Right forelimb (tissue), 1 donor: Measurements from ENCODE around the gene KCP.
A peak's percentile ranks its signal among the peaks of the same experiment; 100 is the strongest.

ENCODE experiments used
- DNase-seq: peaks from one replicate; pipeline ENCODE4 v3.0.0-alpha.2; 2018

The KCP gene

DNA sequence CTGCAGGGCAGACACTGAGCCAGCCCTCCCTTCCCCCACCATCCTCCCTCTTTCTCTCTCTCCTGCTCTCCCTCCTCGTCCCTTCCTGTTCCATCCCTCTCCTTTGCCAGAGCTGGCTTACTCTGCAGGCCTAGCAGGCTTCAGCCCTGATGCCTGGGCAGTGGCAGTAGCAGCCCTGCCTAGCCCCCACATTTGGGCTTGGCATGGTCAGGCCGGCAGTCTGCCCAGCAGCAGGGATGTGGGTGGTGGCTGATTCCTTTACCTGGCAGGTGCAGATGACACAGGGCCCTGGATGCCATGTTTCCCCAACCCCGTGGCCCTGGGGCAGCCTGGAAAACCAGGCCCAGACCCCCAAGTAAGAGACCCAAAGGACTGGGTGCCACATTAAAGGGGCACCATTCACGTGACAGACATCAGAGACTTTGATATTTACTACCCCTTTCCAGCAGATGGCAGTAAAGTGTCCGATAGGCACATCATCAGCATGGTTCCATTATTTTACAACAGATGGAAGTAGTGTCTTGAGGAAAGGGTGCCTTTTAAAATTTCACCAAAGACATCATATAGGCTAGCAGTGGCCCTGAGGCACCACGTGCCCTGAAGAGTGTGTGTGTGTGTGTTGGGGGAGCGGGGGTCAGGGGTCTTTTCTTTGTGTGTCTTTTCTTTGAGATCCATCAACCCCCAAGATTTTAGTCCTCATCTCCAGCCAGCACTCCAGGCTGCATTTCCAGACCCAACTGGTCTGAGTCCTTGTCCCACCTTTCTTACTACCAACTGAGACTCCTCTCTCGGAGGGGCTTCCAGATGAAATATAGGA lies 5.9 kb downstream of the KCP start:
- DNase-seq = no peak

DNA sequence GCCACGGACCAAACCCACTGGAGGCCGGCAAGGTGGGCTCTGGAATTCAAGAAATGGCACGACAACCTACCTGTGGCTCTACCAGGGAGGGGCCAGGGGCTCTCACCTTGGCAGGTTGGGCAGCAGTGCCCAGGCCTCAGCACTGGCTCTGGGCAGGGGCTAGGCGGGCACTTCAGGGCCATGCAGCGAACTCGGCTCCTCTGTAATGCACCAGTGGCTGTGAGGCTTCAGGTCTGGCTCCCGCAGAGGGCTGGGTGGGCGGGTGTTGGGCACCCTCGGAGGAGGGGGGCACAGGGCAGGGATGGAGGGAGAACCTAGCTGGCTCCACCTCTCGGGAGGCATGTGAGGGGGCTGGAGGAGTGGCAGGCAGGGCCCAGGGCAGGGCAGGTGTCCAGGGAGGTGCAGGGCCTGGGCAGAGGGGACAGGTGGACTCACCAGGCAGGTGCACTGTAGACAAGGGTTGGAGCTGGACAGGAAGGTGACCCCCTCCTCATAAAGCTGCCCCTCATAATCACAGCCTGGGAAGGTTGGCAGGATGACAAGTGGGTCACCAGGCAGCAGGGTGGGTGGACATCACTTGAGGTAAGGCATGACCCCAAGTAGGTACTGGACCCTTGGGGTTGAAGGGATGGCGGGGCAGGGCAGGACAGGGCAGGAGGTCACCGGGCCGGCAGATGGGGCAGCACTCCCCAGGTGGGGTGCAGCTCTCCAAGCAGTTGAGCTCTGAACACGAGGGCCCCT lies 6.7 kb downstream of the KCP start:
- DNase-seq = no peak

DNA sequence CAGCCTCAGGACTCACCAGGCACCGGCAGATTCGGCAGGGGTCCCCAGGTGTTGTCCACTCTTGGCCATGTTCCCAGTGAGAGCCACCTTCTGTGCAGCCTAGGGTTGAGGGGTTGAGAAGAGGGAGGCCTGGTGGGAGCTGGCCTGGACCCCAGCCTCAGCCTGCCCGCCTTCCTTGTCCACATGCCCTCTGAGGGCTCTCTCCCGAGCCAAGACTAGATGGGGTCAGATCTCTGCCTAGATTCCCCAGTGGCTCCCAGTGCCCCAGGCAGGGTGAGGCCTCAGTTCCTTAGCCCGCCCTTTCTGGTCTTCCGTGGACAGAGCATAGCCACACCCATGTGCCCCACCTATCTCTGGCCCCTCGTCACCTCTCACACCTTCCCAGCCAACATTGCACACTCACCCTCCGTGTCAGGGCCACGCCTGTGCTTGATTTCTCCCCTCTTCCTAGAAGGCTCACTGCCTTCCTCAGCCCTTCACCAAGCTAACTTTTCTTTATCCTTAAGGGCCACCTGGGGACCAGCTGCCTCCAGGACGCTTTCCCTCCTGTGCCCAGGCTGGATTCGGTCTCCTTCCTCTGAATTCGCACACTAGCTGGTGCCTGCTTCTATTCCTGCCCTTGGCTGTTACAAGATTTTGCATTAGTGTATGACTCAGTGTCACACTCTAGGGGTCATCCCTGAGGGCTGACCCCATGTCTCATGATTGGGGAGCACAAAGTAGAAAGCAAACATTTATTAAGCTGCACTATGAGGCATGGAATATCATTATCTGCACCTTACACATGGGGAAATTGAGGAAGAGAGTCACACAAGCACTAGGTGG lies 7.5 kb downstream of the KCP start:
- no peak for DNase-seq

DNA sequence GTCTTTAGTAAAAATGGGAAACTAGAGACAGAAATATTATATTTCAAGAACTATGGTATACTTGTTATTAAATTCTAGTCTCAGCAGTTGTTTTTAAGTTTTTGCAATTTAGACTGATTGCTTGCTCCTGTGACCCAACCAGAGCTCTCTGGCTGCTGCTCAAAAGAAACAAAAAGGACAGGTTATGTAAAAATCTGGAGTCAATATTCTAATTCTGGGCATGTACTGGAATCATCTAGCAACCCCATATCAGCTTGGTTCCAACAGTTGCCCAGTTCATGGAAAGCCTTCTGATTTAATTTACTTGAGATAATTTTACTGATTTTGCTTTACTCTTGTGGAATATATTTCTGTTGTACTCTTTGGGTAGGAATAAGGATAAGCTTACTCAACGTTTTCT lies 10.3 kb downstream of the KCP start:
- DNase-seq = no peak

DNA sequence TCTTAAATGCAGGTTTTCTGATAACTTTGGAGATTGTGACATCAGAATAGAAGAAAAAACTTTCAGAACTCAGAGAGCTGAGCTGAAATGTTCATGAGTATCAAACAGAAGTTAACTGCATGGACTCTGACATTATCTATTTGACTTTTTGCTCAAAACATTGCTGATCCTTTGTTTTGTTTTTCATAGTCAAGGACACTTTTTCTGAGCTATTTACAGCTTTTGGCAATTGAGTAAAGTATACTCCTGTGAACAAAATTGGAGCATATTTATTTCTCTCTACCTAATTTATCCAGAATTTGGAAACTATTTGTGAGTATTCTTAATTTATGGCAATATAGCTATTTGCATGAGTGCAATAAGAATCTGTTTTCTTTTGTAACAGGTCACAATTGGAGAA lies 11.1 kb downstream of the KCP start:
- DNase-seq = no peak

DNA sequence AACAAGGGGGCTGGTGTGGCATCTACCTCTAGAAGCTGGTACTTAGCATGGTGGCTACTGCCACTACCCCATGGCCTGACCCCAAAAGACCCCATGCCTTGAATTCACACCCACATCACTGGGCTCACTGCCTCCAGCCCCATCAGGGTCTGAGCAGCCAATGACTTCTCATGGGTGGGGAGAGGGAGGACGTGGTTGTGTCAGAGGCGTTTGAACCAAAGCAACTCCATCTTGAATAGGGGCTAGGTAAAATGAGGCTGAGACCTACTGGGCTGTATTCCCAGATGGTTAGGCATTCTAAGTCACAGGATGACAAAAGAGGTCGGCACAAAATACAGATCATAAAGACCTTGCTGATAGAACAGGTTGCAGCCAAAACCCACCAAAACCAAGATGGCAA lies 15.2 kb downstream of the KCP start:
- DNase-seq = no peak

DNA sequence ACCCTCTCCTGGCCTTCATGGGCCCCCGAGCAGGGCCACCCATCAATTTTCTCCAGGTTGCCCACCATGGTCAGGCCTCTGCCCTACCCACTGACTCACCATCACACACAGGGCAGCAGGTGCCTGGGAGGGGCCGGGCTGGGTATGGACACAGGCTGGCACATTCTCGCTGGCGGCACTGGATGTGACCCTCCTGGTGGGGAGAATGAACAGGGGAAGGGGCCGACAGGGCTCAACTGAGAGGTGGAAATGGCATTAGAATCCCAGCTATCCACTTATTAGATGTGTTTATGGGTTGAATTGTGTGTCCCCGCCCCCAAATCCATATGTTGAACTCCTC lies 16.4 kb downstream of the KCP start:
- DNase-seq = peak; percentile 42

DNA sequence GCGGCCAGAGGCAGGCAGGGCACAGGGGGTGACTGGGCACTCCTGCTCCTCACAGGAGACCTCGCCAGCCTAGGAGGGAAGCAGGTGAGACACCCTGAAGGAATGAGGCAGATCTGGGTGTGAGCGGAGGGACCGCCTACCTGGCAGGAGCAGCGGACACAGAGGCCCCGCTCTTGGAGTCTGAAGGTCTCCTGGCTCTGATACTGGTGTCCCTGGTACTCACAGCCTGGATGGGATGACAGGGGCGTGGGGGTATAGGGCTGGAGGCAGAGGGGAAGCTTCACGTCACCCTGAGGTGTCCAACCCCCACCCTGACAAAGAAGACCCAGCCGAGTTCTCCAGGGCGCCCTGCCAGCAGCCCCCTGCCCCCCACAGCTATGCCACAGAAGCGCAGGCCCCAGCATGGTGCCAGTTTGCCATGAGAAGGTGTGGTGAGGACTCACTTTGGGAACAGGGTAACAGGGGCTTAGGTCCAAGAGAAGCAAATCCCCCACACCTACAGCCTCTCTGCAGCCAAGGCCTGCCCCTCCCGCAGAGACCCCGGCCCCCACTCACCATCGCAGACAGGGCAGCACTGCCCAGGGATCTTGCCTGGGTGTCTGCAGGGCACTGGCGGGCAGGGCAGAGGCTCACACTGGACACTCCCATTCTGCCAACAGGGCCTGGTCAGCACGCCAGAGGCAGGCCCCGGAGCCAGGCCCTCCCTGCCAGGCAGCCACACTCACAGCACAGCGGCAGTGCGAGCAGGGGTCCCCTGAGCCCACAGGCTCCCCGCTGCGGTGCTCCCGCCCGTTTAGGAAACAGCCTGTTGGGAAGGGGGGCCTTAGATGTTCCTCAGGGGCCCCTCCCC lies 17.0 kb downstream of the KCP start:
- DNase-seq = peak; percentile 30

DNA sequence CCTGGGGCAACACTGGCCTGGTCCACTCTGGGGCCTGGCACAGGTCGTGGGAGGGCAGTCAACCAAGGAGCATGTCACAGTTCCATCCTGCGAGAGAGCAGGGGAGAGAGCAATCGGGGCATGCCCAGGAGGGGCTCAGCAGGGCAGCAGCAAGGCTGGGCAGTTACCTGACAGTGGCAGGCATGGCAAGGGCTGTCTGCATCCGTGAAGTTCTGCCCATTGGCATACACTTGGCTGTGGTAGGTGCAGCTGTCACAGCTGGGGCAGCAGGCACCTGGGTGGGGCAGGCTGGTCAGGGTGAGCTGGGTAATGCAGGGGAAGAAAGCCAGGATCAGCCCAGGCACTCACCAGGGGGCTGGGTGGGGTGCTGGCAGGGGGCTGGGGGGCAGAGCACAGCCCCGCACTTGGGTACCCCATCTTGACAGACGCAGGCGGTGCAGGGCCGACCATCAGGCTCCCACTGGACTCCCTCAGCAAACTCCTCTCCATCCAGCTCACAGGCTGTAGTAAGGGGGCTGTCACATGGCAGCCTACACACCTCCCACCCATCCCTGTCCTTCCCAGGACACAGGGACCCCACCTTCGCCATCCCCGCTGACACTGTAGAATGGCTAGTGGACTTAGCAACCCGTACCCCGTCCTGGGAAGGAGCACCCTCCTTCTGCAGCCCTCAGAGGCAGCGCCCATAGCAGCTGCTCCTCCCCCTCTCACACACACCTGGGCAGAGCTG lies 17.8 kb downstream of the KCP start:
- peak; percentile 38 for DNase-seq

DNA sequence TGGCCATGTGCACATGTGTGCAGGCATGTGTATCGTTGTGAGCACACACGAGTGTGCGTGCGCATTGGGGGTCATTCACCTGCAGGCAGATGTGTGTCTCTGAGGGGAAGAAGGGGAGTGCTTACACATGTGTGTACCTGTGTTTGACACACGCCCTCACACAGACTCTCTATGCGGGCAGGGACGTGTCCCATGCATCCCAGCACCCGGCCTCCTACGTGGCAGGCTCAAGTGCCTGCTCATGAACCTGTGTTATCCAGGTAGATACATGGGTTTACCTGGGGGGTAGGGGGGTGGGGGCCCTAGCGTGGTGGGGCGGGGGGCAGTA lies 18.6 kb downstream of the KCP start:
- no peak for DNase-seq

DNA sequence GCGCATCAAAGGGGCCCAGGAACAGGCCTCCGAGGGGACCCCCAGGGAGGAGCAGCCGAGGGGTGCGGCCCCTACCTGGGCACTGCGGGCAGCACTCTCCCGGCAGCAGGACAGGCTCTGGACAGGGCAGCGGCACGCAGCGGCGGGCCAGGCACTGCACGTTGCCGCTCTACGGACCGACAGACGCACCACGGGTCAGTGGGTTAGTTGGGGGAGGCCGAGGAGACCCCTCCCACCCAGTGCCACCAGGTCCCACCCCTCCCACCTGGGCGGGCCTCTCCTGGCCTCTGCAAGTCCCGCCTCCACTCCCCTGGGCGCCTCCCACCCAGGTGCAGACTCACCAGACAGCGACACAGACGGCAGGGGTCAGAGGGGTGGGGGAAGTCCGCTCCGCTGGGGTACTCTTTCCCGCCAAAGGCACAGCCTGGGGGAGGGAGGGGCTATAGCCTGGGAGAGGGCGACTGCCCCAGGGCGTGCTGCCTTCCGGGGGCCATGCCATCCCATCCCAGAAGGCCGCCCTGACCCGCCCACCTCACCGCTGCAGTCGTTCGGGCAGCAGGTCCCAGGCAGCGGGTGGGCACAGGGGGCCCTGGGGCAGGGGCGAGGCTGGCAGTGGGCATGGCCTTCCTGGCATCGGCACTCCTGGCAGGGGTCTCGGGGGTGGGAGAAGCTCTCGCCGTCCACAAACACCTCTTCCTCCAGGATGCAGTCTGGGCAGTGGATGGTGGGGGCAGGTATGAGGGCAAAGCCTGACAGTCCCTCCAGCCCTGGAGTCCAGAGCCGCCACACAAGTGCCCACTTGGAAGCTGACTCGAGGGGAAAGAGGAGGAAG lies 19.2 kb downstream of the KCP start:
- DNase-seq = peak; percentile 42

DNA sequence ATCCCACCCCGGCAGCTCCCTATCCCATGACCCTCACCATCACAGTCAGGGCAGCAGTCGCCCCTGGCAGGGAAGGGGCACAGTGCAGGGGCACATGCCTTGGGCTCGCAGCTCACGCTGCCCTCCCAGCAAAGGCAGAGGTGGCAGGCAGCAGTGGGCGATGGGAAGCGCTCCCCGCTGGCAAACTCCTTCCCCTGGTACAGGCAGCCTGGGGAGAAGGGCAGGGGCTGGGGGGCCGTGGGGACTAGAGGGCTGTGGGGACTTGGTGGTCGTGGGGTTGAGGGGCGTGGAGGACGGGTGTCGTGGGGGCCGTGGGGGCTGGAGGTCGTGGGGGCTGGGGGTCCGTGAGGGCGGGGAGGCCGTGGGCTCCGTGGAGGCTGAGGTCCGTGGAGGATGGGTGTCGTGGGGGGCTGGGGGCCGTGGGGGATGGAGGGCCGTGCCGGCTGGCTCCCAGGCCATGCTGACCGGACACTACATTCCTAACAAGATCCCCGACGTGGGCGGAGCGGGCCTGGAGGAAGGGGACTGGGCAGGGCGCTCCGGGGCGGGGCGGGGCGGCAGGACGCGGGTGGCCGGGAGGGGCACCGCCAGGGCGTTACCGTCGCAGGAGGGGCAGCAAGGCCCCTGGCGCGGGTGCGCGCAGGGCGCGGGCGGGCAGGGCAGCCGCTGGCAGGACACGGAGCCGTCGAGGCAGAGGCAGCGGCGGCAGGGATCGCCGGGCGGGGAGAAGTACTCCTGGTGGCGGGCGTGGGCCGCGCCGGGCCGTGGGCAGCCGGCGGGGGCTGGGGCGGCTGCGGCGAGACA lies 20.0 kb downstream of the KCP start:
- peak; percentile 47 for DNase-seq

DNA sequence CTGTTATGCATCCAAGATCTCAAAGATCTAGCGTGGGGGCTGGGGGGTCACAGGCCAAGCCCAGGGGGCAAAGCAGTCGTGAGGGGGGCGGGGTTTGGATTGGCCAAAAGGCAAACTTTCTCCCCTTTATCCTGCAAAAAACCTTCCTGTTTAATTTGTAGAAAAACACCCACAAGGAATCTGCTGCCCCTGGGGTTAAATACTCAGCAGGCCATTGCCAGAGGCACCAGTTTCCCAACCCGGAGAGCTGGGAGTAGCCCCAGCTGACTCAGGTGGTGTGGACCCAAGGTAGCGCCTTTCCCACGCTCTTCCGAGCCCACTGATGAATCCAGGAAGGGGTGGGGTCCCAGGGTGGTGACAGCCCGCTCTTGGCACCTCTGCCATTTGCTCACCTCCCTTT lies 21.4 kb downstream of the KCP start:
- DNase-seq = peak; percentile 10

DNA sequence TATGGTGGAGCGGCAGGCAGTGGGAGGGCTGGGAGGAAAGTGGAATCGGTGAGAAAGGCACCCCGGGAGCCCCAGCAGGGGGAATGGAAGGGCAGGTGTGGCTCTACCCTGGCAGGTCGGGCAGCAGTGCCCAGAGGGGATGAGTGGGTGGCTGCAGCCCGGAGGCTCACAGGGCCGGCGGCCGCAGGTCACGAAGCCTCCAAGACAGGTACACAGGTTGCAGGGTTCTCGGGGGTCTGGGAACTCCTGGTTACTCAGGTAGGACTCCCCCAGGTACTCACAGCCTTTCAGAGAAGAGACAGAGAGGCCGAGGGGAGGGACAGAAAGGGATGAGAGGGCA lies 21.8 kb downstream of the KCP start:
- DNase-seq = peak; percentile 20

DNA sequence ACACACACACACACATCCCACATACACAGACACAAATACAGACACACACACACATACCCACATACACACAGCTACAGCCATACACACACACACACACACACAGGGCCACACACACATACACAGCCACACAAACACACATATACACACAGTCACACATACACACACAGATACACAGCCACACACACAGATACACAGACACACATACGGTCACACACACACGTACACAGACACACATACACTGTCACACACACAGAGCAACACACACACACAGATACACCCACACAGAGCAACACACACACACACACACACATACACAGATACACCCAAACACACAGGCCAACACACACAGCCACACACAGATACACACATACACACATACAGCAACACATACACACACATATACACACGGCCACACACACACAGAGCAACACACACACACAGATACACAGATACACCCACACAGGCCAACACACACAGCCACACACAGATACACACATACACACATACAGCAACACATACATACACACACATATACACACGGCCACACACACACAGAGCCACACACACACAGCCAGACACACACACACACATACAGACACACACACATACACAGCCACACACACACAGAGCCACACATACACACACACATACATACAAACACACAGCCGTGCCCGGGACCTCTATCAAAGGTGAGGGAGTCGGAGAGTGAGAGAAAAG lies 22.3 kb downstream of the KCP start:
- DNase-seq = no peak

DNA sequence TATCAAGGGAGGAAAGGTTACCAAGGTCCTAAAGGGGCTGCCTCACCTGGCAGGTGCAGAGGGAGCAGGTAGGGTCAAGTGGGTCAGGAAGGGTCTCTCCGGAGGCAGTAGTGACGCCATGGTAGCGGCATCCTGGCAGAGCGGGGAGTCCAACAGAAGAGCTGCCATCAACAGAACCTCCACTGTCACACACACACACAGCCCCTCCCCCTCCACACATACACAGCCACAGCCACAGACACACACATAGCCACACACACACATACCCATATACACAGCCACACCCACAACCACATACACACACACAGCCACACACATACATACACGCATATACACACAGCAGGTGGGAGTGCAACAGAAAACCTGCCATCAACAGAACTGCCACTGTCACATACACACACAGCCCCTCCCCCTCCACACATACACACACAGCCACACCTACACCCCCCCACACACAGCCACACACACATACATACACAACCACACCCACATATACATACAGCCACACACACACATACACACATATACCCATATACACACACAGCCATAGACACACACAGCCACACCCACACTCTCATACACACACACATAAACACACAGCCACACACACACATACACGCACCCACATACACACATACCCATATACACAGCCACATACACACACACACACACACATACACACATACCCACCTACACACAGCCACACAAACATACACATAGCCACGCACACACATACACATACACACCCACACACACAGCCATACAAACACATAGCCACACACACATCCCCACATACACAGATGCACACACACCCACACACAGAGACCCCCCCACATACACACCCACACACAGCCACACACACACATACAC lies 23.1 kb downstream of the KCP start:
- DNase-seq = peak; percentile 27

DNA sequence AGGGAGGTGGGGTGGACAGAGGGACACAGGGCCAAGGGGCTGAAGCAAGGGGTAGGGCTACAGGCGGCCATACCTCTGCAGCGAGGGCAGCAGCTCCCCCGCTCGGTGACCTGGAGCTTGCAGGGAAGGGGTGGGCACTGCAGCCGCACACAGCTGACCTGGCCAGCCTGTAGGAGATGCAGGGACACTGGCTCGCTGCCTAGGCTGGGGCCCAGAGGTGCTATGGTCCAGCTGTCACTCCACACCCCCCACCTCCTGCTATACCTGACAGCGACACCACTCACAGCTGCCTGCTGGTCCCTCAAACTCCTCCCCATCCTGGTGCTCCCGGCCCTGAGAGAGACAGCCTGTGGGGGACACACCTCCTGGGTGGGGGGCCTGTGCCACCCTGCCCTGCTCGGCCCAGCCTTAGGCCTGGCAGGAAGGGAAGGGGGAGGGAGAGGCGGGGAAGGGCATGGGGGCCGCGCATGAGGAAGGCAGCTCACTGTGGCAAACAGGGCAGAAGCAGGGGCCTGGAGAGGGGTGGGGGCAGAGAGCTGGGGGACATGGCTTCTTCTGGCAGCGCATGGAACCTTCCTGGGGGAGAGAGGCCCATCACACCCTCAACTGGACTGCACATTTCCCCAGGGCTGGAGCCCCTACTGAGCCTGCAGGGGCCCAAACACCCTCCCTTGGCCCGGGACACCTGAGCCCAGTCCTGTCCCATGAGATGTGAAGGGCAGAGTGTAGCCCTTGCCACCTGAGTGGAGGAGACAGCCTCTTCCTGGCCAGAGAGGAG lies 23.9 kb downstream of the KCP start:
- peak; percentile 37 for DNase-seq
